HepG2 (cell line): ENCODE measurements around the gene ATP6V0E2. TPM values are rescaled to one million over a fixed set of nuclear protein-coding genes. Genes with fewer than 3 reads are reported as not detected.

Source experiments
- CHCHD3 ChIP-seq: sonication (generic); formaldehyde crosslinking; IDR thresholded peaks from 2 replicates; pipeline ENCODE4 v1.8.0; 2022; ENCODE audit warnings: mild to moderate bottlenecking, missing genetic modification reagents, moderate library complexity
- ERF ChIP-seq: IDR thresholded peaks from 2 replicates; pipeline ENCODE4 v1.6.1; 2018; ENCODE audit warnings: missing biosample characterization, missing genetic modification reagents
- NFATC3 ChIP-seq: sonication (generic); formaldehyde crosslinking; IDR thresholded peaks from 2 replicates; pipeline ENCODE4 v1.5.1; 2020; ENCODE audit warnings: mild to moderate bottlenecking, missing genetic modification reagents
- SRSF1 ChIP-seq: fragments of 200-400 bp; formaldehyde crosslinking; optimal IDR thresholded peaks from 2 replicates; pipeline ENCODE3; 2017; ENCODE audit warnings: mild to moderate bottlenecking, low read depth, low read length, moderate library complexity
- polyA plus RNA-seq, 8 experiments: library from polyadenylated mRNA; depleted of rRNA in 3 of 8; stranded (reverse) in 7 of 8; unstranded in 1 of 8; fragments of >200 nt; fragmentation: Illumina TruSeq in 4 of 8; extraction: Trizol in 4 of 8; gene quantifications; 2 replicates each; pipeline versions ENCODE4 v1.2.1 to v1.2.3, GENCODE V29; 2011 to 2016; ENCODE audit warnings: low read depth in 4 of 8, missing spikeins in 1 of 8, mixed read lengths in 1 of 8; ENCODE audit not compliant: insufficient read depth in 1 of 8
- total RNA-seq, 5 experiments: library from RNA; depleted of rRNA; stranded (reverse); fragments of >200 nt; fragmentation: Illumina TruSeq; extraction: Trizol; gene quantifications; 2 replicates each; pipeline ENCODE4 v1.2.3, GENCODE V29; 2016; ENCODE audit warnings: low read depth in 1 of 5
- TF ChIP-seq, protein P1 (sequence below), 2 experiments: sonication (generic) in 1 of 2; formaldehyde crosslinking in 1 of 2; IDR thresholded peaks; 2 replicates each; pipeline versions ENCODE4 v1.4.0 to v1.6.1; 2018 to 2020; ENCODE audit warnings: missing genetic modification reagents in 2 of 2, borderline replicate concordance in 1 of 2, low read depth in 1 of 2, mild to moderate bottlenecking in 1 of 2, missing biosample characterization in 1 of 2
- TF ChIP-seq, protein P2 (sequence below): sonication (generic); formaldehyde crosslinking; IDR thresholded peaks from 2 replicates; pipeline ENCODE4 v1.4.0; 2020; ENCODE audit warnings: mild to moderate bottlenecking, missing genetic modification reagents
- TF ChIP-seq, protein P3 (sequence below): sonication (generic); formaldehyde crosslinking; IDR thresholded peaks from 2 replicates; pipeline ENCODE4 v1.4.0; 2020; ENCODE audit warnings: mild to moderate bottlenecking, missing genetic modification reagents
- TF ChIP-seq, protein P4 (sequence below): sonication (generic); formaldehyde crosslinking; IDR thresholded peaks from 2 replicates; pipeline ENCODE4 v1.5.1; 2020; ENCODE audit warnings: mild to moderate bottlenecking, missing genetic modification reagents, moderate library complexity

ATP6V0E2 gene
- total and polyA plus RNA-seq, 2 of the 13 experiments (the other 11 are each of a cell fraction or from before 2014, with no cell fraction given) = 36.8 to 203 TPM

DNA sequence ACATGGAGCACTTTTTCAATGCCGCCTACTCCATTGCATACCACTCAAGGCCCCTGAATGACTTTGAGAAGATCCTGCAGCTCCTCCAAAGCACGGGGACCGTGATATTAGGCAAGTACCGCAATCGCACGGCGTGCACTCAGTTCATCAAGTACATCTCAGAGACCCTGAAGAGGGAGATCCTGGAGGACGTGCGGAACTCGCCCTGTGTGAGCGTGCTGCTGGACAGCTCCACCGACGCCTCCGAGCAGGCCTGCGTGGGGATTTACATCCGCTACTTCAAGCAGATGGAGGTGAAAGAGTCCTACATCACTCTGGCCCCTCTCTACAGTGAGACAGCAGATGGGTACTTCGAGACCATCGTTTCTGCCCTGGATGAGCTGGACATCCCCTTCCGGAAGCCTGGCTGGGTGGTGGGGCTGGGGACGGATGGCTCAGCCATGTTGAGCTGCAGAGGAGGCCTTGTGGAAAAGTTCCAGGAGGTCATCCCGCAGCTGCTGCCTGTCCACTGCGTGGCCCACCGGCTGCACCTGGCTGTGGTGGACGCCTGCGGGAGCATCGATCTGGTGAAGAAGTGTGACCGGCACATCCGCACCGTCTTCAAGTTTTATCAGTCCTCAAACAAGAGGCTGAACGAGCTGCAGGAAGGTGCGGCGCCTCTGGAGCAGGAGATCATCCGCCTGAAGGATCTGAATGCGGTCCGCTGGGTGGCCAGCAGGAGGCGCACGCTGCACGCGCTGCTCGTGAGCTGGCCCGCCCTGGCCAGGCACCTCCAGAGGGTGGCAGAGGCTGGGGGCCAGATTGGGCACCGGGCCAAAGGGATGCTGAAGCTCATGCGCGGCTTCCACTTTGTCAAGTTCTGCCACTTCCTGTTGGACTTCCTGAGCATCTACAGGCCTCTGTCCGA, 12.7 kb upstream of the ATP6V0E2 start (continued):
- TF ChIP-seq, protein P1, sequence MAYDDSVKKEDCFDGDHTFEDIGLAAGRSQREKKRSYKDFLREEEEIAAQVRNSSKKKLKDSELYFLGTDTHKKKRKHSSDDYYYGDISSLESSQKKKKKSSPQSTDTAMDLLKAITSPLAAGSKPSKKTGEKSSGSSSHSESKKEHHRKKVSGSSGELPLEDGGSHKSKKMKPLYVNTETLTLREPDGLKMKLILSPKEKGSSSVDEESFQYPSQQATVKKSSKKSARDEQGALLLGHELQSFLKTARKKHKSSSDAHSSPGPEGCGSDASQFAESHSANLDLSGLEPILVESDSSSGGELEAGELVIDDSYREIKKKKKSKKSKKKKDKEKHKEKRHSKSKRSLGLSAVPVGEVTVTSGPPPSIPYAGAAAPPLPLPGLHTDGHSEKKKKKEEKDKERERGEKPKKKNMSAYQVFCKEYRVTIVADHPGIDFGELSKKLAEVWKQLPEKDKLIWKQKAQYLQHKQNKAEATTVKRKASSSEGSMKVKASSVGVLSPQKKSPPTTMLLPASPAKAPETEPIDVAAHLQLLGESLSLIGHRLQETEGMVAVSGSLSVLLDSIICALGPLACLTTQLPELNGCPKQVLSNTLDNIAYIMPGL (CRISPR knock-in tag; IDR thresholded peaks at IDR 0.05; ENCODE audit: borderline replicate concordance in 1 of 2, low read depth in 1 of 2) = no peak
- TF ChIP-seq, protein P2, sequence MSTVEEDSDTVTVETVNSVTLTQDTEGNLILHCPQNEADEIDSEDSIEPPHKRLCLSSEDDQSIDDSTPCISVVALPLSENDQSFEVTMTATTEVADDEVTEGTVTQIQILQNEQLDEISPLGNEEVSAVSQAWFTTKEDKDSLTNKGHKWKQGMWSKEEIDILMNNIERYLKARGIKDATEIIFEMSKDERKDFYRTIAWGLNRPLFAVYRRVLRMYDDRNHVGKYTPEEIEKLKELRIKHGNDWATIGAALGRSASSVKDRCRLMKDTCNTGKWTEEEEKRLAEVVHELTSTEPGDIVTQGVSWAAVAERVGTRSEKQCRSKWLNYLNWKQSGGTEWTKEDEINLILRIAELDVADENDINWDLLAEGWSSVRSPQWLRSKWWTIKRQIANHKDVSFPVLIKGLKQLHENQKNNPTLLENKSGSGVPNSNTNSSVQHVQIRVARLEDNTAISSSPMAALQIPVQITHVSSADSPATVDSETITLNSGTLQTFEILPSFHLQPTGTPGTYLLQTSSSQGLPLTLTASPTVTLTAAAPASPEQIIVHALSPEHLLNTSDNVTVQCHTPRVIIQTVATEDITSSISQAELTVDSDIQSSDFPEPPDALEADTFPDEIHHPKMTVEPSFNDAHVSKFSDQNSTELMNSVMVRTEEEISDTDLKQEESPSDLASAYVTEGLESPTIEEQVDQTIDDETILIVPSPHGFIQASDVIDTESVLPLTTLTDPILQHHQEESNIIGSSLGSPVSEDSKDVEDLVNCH (CRISPR knock-in tag) = no peak
- no peak for TF ChIP-seq NFATC3 (CRISPR knock-in tag)
- no peak for TF ChIP-seq CHCHD3 (CRISPR knock-in tag)
- TF ChIP-seq, protein P3, sequence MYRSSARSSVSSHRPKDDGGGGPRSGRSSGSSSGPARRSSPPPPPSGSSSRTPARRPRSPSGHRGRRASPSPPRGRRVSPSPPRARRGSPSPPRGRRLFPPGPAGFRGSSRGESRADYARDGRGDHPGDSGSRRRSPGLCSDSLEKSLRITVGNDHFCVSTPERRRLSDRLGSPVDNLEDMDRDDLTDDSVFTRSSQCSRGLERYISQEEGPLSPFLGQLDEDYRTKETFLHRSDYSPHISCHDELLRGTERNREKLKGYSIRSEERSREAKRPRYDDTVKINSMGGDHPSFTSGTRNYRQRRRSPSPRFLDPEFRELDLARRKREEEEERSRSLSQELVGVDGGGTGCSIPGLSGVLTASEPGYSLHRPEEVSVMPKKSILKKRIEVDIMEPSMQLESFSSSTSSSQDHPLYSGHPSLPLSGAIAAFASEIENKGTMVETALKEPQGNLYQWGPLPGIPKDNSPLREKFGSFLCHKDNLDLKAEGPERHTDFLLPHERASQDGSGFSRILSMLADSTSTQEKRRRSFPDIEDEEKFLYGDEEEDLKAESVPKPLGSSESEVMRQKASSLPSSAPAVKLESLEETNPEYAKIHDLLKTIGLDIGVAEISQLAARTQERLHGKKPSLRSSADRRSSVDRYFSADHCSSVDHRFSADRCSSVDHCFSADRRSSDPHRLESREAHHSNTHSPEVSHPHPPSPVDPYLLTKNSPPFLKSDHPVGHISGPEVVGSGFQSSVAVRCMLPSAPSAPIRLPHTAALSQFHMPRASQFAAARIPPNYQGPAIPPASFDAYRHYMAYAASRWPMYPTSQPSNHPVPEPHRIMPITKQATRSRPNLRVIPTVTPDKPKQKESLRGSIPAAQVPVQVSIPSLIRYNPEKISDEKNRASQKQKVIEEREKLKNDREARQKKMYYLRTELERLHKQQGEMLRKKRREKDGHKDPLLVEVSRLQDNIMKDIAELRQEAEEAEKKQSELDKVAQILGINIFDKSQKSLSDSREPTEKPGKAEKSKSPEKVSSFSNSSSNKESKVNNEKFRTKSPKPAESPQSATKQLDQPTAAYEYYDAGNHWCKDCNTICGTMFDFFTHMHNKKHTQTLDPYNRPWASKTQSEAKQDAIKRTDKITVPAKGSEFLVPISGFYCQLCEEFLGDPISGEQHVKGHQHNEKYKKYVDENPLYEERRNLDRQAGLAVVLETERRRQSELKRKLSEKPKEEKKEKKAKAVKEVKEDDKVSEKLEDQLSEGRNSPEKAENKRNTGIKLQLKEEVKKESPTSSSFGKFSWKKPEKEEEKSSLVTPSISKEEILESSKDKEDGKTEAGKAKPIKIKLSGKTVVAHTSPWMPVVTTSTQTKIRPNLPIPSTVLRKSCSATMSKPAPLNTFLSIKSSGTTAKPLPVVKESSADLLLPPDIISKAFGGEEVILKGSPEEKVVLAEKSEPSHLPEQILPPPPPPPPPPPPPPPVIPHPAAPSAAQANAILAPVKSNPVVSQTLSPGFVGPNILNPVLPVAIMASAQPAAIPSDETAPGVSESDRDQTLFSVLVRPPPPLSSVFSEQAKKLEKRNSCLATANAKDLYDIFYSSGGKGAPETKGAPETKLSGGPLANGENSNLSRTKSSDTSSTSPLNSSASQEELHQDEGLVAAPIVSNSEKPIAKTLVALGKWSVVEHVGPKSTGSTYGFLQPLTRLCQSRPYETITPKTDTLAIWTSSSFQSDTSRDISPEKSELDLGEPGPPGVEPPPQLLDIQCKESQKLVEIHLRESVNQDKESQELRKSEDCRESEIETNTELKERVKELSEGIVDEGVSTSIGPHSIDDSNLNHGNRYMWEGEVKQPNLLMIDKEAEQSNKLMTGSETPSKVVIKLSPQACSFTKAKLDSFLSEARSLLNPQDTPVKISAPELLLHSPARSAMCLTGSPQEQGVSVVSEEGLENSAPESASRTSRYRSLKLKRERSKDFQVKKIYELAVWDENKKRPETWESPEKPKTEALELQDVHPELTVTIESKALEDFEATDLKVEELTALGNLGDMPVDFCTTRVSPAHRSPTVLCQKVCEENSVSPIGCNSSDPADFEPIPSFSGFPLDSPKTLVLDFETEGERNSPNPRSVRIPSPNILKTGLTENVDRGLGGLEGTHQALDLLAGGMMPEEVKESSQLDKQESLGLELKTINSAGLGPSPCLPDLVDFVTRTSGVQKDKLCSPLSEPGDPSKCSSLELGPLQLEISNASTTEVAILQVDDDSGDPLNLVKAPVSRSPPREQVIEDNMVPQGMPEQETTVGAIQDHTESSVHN (CRISPR knock-in tag) = no peak
- TF ChIP-seq, protein P4, sequence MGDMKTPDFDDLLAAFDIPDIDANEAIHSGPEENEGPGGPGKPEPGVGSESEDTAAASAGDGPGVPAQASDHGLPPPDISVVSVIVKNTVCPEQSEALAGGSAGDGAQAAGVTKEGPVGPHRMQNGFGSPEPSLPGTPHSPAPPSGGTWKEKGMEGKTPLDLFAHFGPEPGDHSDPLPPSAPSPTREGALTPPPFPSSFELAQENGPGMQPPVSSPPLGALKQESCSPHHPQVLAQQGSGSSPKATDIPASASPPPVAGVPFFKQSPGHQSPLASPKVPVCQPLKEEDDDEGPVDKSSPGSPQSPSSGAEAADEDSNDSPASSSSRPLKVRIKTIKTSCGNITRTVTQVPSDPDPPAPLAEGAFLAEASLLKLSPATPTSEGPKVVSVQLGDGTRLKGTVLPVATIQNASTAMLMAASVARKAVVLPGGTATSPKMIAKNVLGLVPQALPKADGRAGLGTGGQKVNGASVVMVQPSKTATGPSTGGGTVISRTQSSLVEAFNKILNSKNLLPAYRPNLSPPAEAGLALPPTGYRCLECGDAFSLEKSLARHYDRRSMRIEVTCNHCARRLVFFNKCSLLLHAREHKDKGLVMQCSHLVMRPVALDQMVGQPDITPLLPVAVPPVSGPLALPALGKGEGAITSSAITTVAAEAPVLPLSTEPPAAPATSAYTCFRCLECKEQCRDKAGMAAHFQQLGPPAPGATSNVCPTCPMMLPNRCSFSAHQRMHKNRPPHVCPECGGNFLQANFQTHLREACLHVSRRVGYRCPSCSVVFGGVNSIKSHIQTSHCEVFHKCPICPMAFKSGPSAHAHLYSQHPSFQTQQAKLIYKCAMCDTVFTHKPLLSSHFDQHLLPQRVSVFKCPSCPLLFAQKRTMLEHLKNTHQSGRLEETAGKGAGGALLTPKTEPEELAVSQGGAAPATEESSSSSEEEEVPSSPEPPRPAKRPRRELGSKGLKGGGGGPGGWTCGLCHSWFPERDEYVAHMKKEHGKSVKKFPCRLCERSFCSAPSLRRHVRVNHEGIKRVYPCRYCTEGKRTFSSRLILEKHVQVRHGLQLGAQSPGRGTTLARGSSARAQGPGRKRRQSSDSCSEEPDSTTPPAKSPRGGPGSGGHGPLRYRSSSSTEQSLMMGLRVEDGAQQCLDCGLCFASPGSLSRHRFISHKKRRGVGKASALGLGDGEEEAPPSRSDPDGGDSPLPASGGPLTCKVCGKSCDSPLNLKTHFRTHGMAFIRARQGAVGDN (CRISPR knock-in tag) = peak; percentile 33; the same call in 1 of the 2 replicates
- TF ChIP-seq SRSF1 = no peak
- no peak for TF ChIP-seq ERF
